Activated CD4-positive, alpha-beta T cell treated with anti-CD3 and anti-CD28 coated beads for 24 hours (primary cell): ENCODE results near the gene SWT1.
"Not testable (repeated sequence)": the region's sequence is repeated elsewhere in the genome, so short reads cannot be mapped to it uniquely, and the experiment has no call there.

Experiments used
- DNase-seq, 2 donors: peaks; one replicate each; pipeline ENCODE4 v3.0.0-alpha.2; 2020; ENCODE audit warnings: low read depth in 2 of 2

Gene SWT1

DNA sequence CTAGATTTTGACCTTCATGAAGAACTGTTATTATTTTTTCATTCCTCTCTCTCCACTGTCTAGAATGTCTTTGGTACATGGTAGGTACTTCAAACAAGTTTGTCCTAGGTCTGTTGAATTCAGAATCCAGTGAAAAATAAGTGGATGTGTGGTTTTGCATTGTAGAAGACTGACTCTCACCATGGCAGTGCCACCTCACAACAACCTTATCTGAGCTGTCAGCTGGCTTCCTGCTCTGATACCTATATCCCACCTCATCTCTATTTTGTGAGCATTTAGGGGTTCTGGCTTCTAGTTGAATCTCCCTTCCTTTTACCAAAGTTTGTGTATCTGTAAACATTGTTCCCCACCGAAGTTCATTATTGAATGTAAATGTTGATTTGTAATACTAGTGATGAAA lies 9.1 kb downstream of the SWT1 start:
- DNase-seq: no peak

GRCh38 chr1:185170291-185170848 lies 13.4 kb downstream of the SWT1 start:
- peak in 1 of 2 donors; percentile 31 for DNase-seq

DNA sequence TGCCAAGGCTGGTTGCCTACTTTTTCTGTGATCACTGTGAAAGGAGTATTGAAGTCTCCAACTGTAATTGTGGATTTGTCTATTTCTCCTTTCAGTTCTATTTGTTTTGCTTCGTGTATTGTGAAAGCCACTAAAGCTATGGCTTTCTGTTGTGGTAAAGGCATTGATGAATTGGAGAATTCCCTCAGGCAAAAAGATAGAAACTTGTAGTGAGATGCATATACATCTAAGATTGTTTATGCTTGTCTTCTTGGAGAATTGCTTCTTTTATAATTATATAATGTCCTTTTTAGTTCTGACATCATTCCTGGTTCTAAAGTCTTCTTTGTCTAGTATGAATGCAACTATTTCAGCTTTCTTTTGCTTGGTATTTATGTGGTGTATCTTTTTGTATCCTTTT lies 36.8 kb downstream of the SWT1 start:
- no peak for DNase-seq

DNA sequence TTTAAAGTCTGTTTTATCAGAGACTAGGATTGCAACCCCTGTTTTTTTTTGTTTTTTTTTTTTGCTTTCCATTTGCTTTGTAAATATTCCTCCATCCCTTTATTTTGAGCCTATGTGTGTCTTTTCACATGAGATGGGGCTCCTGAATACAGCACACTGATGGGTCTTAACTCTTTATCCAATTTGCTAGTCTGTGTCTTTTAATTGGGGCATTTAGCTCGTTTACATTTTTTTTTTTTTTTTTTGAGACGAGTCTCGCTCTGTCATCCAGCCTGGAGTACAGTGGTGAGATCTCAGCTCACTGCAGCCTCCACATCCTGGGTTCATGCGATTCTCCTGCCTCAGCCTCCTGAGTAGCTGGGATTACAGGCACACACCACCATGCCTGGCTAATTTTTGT lies 41.7 kb downstream of the SWT1 start:
- not testable (repeated sequence) for DNase-seq

- DNase-seq: no peak
Observed at GRCh38 chr1:185200889-185201288, 43.9 kb downstream of the SWT1 start.

DNA sequence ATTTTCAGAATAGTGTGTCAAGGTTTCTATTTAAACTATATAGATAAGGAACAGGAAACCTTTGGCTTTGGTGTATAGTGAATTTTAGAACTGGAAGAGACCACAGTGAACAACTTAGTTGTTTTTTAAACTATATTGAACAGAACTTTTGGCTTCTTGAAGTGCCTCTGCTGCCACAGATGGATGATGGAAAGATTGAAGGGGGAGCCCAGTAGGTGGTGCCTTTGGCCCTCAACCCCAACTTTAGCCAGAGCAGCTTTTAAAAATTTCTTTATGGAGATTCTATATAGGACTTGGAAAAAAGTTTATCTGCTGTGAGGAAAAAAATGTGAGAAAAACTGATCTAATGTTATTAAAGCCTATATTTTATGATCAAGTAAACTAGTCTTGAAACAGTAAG lies 50.2 kb downstream of the SWT1 start:
- DNase-seq: no peak

DNA sequence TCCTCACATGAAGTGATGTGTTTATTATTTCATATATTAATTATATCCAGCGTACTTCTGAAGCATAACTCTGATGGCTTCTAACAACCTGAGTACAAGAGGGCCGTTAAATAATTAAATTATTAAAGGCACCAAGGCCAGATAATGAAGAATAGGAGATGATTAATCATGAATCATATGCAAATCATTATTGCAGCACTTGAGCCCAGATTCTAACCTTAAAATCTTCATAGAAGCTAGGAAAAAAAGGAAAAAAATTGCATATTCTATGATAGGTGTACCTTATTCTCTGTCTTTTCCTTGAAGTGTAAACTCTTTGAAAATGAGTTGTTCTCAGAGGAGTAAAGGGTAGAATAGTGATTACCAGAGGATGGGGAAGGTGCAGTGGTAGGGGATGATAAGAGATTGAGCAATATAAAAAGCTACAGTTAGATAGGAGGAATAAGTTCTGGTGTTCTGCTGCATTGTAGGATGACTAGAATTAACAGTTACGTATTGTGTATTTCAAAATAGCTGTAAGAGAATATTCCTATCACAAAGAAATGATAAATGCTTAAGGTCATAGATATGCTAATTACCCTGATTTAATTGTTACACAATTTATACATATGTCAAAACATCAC lies 51.1 kb downstream of the SWT1 start:
- no peak for DNase-seq

GRCh38 chr1:185208626-185209180 lies 51.7 kb downstream of the SWT1 start:
- no peak for DNase-seq

DNA sequence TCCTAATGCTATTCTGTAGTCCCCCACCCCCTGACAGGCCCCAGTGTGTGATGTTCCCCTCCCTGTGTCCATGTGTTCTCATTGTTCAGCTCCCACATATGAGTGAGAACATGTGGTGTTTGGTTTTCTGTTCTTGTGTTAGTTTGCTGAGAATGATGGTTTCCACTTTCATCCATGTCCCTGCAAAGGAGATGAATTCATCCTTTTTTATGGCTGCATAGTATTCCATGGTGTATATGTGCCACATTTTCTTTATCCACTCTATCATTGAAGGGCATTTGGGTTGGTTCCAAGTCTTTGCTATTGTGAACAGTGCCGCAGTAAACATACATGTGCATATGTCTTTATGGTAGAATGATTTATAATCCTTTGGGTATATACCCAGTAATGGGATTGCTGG lies 52.4 kb downstream of the SWT1 start:
- DNase-seq: not testable (repeated sequence)

GRCh38 chr1:185213091-185213490 lies 56.1 kb downstream of the SWT1 start:
- DNase-seq: no peak

GRCh38 chr1:185215911-185216310 lies 58.9 kb downstream of the SWT1 start:
- DNase-seq: no peak

DNA sequence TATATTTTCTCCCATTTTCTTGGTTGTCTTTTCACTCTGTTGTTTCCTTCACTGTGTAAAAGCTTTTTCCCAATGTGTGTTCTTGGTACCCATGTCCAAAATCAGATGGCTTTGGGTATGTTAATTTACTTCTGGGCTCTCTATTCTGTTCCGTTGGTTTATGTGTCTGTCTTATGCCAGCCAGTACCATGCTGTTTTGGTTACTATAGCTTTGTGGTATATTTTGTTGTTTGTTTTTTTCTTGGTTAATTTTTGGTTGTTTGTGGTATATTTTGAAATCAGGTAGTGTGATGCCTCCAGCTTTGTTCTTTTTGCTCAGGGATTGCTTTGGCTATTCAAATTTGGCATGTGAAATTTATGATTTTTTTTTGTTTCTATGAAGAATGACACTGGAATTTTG lies 67.2 kb downstream of the SWT1 start:
- DNase-seq: no peak

- no peak for DNase-seq
Observed at GRCh38 chr1:185227161-185227560, 70.2 kb downstream of the SWT1 start.

DNA sequence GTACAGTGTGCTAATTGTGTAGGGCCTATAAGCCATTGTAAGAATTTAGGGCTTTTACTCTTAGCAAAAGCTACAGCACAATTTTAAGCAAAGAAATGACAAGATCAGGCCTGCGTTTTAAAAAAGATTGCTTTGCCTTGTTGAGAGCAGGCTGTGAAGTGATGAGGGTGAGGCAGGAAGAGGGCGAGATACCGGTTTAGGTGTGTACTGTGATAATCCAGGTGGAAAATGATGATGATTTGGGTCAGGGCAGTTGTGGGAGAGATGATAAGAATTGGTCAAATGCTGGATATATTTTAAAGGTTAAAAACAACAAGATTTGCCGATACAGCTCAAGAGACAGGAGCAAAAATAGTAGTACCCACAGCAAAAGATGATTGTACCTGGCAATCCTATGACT lies 72.0 kb downstream of the SWT1 start:
- no peak for DNase-seq

DNA sequence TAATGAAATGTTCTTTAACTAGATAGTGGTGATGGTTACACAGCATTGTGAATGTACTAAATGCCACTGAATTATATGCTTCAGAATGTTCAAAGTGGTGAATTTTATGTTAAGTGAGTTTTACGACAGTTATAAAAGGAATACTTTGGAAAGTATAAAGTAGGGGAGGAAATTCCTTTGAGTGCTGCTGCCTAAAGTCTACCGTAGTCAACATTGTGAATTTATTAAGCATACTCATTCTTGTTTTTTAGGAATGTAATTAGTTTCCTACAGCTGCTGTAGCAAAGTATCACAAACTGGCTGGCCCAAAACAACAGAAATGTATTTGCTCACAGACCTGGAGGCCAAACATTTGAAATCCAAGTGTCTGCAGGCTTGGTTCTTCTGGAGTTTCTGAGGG lies 73.0 kb downstream of the SWT1 start:
- no peak for DNase-seq

DNA sequence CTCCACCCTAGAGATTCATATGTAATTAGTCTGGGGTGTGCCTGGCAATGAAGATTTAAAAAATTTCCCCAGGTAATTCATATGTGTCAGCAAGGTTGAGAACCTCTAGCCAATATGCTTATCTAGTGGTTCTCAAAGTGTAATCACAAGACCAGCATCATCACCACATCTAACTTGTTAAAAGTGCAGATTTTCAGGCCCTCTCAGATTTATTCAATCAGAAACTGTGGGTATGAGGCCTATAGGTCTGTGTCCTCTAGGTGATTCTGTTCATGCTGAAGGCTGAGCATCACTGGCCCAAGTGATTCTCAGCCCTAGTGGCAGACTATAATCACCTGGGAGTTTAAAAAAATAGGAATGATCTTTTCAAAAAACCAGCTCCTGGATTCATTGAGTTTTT lies 75.9 kb downstream of the SWT1 start:
- DNase-seq: no peak

GRCh38 chr1:185234183-185234582 lies 77.2 kb downstream of the SWT1 start:
- DNase-seq: not testable (repeated sequence)

DNA sequence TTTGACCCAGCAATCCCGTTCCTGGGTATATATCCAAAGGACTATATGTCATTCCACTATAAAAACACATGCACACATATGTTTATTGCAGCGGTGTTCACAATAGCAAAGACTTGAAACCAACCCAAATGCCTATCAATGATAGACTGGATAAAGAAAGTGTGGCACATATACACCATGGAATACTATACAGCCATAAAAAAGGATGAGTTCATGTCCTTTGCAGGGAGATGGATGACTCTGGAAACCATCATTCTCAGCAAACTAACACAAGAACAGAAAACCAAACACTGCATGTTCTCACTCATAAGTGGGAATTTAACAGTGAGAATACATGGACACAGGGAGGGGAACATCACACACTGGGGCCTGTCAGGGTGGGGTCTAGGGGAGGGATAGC lies 80.2 kb downstream of the SWT1 start:
- not testable (repeated sequence) for DNase-seq

GRCh38 chr1:185237661-185238060 lies 80.7 kb downstream of the SWT1 start:
- DNase-seq: no peak

- DNase-seq: no peak
Observed at GRCh38 chr1:185238447-185238846, 81.5 kb downstream of the SWT1 start.

DNA sequence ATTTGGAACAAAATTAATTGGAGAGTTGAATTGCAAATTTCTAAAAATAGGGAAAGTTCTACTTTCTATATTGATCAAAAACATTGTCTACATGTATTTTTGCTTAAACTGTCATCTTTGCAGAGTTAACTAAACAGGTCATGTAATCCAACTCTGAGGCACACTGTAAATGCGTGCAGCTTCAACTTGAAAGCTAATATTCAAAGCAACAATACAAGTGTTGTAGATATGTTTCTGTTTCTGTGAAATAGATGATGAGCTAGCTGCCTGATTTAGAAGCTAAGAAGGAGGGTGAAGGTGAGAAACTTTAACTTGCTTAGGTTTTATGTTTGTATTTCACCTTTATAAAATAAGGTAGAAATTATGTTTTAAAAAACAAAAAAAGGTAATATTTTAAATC lies 82.9 kb downstream of the SWT1 start:
- no peak for DNase-seq

DNA sequence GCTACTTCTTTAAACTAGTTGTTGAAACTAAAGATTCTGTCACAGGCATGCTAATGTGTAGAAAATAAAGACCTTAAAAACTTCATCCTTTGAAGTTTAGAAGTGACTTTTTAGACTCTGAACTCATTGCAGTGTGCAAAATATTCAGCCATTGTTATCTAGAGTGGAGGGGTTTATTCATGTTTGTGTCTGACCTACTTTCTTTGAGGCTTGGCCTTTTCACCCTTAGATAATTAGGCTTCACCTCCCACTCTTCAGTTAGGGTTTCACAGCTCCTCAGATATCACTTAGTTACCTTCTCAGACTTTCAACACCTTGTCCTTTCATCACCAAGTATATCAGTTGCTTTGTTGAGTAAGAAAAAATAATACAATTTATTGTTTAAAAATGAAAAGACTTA lies 84.2 kb downstream of the SWT1 start:
- no peak for DNase-seq

DNA sequence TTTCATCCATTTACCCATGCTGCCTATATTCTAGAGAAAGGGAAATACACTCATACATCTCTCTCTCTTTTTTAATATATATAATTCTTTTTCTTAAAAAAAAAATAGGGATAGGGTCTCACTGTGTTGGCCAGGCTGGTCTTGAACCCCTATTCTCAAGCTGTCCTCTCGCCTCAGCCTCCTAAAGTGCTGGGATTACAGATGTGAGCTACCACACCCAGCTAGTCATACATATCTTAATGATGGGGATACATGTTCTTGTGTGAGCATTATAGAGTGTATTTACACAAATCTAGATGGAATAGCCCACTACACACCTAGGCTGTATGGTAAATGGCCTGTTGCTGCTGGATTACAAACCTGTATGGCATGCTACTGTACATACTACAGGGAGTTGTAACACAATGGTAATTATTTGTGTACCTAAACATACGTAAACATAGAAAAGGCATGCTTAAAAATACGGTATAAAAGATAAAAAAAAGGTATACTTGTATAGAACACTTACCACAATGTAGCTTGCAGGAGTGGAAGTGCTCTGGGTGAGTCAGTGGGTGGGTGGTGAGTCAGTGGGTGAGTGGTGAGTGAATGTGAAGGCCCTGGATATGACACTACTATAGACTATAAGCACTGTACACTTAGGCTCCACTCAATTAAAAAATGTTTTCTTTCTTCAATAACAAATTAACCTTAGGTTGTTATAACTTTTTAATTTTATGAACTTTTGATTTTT lies 87.2 kb downstream of the SWT1 start:
- peak; percentile 33 to 35 for DNase-seq
